Hepatic stellate cell (primary cell): ENCODE data around the gene FOLR3.
"Not testable (repeated sequence)": the region's sequence is repeated elsewhere in the genome, so short reads cannot be mapped to it uniquely, and the experiment has no call there.

Source experiments
- DNase-seq: peaks from one replicate; pipeline ENCODE4 v3.0.0; 2011; ENCODE audit warnings: low spot score

The FOLR3 gene

GRCh38 chr11:72123117-72123653 lies 12.3 kb upstream of the FOLR3 start:
- no peak for DNase-seq

- no peak for DNase-seq
Measured at GRCh38 chr11:72124046-72124445, 11.5 kb upstream of the FOLR3 start.

GRCh38 chr11:72125956-72126355 lies 9.6 kb upstream of the FOLR3 start:
- no peak for DNase-seq

GRCh38 chr11:72127923-72128322 lies 7.6 kb upstream of the FOLR3 start:
- DNase-seq, result no peak

DNA sequence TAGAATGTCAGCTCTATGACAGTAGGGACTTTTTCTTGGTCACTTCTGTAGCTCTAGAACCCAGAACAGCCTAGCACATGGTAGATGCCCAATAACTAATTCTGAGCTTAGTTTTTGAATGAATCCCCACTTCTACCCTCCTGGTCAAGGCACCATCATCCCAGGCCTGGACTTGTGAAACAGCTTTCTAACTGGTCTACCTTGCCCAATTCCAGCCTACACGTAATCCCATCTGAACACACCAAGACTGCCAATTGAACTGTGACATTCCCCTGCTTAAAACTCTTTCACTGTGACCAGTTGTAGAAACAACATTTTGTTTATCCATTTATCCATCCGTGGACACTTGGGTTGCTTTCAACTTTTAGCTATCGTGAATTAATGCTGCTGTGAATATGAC lies 6.1 kb upstream of the FOLR3 start:
- DNase-seq, result no peak

GRCh38 chr11:72132646-72133045 lies 2.9 kb upstream of the FOLR3 start:
- DNase-seq, result no peak

- DNase-seq, result peak; percentile 76
Measured at GRCh38 chr11:72135891-72136683, 562 bp downstream of the FOLR3 start.

DNA sequence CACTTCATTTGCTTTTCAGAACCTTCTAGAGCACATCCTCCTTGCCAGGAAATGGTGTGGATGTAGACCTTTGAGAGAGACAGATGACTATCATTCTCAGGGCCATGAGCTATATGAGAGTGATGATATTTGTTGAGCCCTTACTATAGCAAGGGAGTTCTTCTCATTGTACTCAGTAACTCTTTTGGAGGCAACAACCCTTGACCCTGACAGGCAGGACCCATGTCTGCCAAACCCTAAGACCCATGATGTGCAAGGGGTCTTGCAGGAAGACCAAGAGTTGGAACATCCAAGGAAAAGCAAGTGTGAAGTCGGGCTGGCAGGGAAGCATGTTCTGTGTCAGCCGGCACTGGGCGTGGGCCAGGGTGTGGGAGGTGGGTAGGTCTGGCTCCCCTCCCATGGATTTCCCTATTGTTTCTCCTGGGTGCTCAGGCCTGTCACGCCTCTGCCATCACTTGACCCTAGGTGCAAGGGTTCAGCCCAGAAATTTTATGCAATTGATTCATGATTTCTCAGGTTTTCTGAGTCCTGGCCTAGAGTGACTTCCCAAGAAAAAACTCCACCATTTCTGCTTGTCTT lies 1.2 kb downstream of the FOLR3 start:
- DNase-seq, result no peak

DNA sequence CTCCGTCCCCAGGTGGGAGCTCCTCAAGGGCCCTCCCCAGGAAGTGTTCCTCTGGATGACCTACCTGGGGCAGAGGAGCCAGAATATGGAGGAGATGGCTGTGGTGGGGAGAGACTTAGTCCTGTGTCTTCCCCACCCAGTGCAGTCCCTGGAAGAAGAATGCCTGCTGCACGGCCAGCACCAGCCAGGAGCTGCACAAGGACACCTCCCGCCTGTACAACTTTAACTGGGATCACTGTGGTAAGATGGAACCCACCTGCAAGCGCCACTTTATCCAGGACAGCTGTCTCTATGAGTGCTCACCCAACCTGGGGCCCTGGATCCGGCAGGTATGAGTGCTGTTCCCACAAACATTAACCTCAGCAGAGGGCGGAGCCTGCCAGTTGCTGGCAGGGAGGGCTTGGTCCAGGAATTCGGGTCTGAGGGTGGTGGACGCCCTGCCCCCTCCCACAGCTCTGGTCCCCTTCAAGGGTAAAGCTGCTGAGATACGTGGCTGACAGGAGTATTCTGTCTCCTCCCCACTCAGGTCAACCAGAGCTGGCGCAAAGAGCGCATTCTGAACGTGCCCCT lies 3.4 kb downstream of the FOLR3 start:
- DNase-seq, result no peak

DNA sequence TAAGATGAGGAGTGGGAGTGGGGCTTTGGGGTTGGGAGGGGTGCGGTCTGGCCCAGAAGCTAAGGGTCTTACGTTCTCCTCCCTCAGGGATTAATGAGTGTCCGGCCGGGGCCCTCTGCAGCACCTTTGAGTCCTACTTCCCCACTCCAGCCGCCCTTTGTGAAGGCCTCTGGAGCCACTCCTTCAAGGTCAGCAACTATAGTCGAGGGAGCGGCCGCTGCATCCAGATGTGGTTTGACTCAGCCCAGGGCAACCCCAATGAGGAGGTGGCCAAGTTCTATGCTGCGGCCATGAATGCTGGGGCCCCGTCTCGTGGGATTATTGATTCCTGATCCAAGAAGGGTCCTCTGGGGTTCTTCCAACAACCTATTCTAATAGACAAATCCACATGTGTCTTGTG lies 4.0 kb downstream of the FOLR3 start:
- no peak for DNase-seq

- no peak for DNase-seq
Measured at GRCh38 chr11:72140661-72141060, 5.1 kb downstream of the FOLR3 start.

DNA sequence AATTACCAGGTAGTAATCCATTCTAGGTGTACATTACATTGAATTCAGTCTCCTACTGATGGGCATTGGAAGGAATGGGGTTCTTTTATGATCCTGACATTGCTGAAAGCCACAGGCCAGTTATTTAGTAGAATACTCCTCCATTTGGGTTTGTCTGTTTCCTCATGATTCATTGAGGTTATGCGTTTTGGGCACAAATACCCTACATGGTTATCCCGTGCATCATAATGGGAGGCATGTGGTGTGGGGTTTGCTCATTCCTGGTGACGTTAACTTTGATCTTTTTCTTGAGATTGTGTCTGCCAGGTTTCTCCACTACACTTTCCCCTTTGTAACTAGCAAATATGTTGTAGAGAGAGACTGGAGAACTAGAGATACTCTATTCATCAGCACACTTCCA lies 5.5 kb downstream of the FOLR3 start:
- peak; percentile 84 for DNase-seq

GRCh38 chr11:72142086-72142485 lies 6.6 kb downstream of the FOLR3 start:
- not testable (repeated sequence) for DNase-seq

- not testable (repeated sequence) for DNase-seq
Measured at GRCh38 chr11:72142543-72142942, 7.0 kb downstream of the FOLR3 start.

DNA sequence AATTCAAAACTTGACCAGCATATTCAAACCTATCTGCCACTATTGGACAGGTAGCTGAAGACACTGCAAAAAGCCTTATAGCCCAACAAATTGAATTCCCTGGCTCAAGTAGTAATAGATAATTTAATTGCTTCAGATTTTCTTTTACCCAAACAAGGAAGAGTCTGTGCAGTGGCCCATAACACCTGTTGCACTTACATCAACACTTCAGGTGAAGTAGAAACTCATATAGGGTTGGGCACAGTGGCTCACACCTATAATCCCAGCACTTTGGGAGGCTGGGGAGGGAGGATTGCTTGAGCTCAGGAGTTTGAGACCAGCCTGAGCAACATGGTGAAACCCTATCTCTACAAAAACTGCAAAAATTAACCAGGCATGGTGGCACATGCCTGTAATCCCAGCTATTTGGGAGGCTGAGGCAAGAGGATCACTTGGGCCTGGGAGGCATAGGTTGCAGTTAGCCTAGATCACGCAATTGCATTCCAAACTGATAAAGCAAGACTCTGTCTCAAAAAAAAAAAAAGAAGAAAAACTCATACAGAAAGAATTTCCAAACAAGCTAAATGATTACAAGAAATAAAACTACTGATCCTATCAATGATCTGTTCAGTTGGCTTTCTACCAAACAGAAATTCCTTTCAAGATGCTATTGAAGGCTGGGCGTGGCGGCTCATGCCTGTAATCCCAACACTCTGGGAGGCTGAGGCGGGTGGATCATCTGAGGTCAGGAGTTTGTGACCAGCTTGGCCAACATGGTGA lies 9.5 kb downstream of the FOLR3 start:
- peak; percentile 35 for DNase-seq

DNA sequence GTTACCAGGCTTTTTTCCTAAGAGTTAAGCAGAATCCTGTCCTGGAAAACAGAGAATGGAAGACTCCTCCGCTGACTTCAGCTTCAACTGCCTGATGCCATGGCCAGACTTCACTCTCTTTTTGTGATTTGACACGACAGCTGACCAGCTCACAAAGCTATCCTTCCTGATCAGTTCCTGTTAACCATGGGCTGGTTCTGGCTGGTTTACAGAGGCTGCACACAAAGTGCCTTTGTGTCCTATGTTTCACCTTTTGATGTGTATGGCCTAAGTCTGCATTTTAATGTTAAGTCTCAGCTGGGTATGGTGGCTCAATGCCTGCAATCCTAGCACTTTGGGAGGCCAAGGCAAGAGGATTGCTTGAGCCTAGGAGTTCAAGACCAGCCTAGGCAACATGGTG lies 11.1 kb downstream of the FOLR3 start:
- no peak for DNase-seq

DNA sequence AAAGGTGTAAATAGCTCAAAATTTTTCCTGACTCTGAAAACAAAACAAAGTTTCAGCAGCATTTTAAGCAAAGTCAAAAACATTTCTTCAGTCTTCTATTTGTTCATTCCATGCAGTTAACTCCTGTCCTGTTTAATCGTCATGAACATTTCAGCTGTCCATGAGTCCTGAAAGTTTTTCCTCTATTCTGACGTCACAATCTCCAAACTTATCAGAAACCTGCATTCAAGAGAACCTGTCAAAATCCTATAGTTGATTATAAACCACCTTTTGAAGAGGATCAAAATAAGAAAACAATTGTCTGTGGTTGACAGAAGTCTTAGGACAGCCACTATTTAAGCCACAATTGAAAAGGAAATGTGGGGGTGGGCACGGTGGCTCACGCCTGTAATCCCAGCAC lies 15.4 kb downstream of the FOLR3 start:
- DNase-seq, result no peak

- DNase-seq, result not testable (repeated sequence)
Measured at GRCh38 chr11:72153874-72154273, 18.3 kb downstream of the FOLR3 start.

- no peak for DNase-seq
Measured at GRCh38 chr11:72154816-72155215, 19.3 kb downstream of the FOLR3 start.

- no peak for DNase-seq
Measured at GRCh38 chr11:72155751-72156150, 20.2 kb downstream of the FOLR3 start.

- no peak for DNase-seq
Measured at GRCh38 chr11:72157131-72157530, 21.6 kb downstream of the FOLR3 start.

- no peak for DNase-seq
Measured at GRCh38 chr11:72160319-72160718, 24.8 kb downstream of the FOLR3 start.
